OCI-LY3 (cell line): ENCODE data around the gene CFAP46.

Experiments
- CTCF ChIP-seq: fragments of 200-600, 300-600 bp; sonication (generic); IDR thresholded peaks from 2 replicates; pipeline ENCODE4 v1.5.1; 2014; ENCODE audit warnings: antibody characterized with exemption, low read length, low read depth
- EZH2phosphoT487 ChIP-seq: fragments of 200-600 bp; shearing (Covaris generic); IDR thresholded peaks from 2 replicates; pipeline ENCODE4 v1.6.1; 2018; ENCODE audit warnings: antibody characterized with exemption, mixed run types, low read depth

- TF ChIP-seq CTCF (no peak), EZH2phosphoT487 (no peak)
Observed at GRCh38 chr10:132781556-132781955, 160.8 kb downstream of the CFAP46 start.
